Epithelial cell of esophagus (primary cell): ENCODE results near the gene CLDN8.
A peak's percentile ranks its signal among the peaks of the same experiment; 100 is the strongest.

Source experiments
- DNase-seq: peaks from one replicate; pipeline ENCODE4 v3.0.0; 2010; ENCODE audit warnings: low read depth
- H3K4me3 ChIP-seq: 2 replicates; pipeline ENCODE4 v1.5.1; 2011; ENCODE audit warnings: mild to moderate bottlenecking, low read length, control low read depth
- TF ChIP-seq, protein P1 (sequence below): IDR thresholded peaks from 2 replicates; pipeline ENCODE4 v1.5.1; 2011; ENCODE audit warnings: low read depth, mild to moderate bottlenecking, low read length, control low read depth, inconsistent platforms; ENCODE audit not compliant: insufficient read depth; ENCODE audit errors: missing control alignments

The CLDN8 gene

DNA sequence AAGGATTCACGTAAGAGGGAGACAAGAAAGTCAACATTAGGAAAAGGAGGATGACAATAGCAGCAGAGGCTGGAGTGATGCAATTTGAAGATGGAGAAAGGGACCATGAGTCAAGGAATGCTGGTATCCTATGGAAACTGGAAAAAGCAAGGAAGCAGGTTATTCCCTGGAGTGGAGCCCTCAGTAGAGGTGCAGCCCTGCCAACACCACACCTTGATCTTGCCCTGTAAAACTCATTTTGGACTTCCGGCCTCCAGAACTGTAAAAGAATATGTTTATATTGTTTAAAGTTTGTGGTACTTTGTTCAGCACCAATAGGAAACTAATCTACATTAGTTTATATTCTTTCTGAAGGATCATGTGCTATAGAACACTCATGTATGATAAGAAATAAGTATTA lies 29.7 kb downstream of the CLDN8 start:
- TF ChIP-seq, protein P1, sequence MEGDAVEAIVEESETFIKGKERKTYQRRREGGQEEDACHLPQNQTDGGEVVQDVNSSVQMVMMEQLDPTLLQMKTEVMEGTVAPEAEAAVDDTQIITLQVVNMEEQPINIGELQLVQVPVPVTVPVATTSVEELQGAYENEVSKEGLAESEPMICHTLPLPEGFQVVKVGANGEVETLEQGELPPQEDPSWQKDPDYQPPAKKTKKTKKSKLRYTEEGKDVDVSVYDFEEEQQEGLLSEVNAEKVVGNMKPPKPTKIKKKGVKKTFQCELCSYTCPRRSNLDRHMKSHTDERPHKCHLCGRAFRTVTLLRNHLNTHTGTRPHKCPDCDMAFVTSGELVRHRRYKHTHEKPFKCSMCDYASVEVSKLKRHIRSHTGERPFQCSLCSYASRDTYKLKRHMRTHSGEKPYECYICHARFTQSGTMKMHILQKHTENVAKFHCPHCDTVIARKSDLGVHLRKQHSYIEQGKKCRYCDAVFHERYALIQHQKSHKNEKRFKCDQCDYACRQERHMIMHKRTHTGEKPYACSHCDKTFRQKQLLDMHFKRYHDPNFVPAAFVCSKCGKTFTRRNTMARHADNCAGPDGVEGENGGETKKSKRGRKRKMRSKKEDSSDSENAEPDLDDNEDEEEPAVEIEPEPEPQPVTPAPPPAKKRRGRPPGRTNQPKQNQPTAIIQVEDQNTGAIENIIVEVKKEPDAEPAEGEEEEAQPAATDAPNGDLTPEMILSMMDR = no peak
- no peak overlapping the region for H3K4me3 ChIP-seq

DNA sequence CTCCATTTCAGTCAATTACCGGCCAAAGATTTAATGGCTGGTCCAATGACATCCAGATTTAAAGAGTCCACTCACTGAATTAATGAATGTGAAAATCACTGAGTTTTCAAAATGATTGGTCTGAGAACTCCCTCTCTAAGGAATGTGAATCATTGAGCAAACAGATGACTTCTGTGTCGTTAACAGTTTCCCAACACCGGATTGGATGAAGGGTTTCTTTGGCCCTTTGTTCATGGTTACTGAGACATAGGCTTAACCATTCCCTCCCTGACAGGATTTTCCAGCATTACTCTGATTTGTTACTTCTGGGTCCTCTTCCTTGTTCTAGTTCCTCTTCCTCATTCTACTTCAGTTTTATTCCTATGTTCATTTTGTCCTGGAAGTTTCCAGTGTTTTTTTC lies 47.8 kb downstream of the CLDN8 start:
- DNase-seq = peak; percentile 56
- H3K4me3 ChIP-seq = no peak overlapping the region
- TF ChIP-seq, protein P1 = no peak

More for the DNA sequence above, 29.7 kb downstream of the CLDN8 start:
- DNase-seq = no peak

DNA sequence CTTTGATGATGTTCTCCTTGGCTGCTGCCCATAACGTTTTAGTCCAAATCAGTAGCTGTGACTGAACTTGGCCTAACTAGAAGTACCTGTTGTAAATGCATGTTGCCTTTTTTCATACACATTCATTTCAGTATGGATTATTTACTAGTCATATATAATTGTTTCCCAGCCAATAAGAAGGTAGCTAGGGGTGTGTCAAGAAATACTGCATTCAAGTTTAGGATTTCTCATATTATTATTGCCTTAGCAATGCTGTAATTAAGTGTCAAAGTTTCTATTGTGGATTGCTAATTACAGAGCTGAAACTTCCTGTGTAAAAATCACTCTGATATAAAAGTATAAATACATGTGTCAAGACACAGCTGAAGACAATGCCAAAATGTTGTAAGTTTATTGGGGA lies 49.2 kb downstream of the CLDN8 start, which contains the start of gene CLDN17:
Gene CLDN17 (minus strand): TSS at position 101 of the 400 bp plus-strand sequence. CDS start 188 bp downstream, outside the sequence.
- DNase-seq = no peak
- TF ChIP-seq, protein P1 = no peak
- H3K4me3 ChIP-seq = no peak within 1 kb of the TSS

DNA sequence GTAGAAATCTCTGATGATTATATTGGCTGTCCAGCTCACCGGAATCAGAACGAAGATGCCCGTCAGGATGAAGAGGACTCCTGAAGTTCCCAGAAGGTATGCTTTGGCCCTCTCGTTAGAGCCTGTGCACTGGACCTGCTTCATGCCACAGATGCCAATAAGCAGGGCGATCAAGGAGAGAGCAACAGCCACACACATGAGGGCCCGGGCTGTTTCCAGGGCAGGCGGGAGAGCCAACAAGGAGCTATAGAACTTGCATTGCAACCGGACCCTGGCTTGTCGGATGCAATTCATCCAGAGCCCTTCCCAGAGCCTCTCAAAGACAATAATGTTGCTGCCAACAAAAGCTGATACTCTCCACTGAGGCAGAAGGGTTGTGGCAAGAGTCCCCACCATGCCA lies 49.7 kb downstream of the CLDN8 start:
- DNase-seq = no peak
- TF ChIP-seq, protein P1 = no peak
- no peak overlapping the region for H3K4me3 ChIP-seq

DNA sequence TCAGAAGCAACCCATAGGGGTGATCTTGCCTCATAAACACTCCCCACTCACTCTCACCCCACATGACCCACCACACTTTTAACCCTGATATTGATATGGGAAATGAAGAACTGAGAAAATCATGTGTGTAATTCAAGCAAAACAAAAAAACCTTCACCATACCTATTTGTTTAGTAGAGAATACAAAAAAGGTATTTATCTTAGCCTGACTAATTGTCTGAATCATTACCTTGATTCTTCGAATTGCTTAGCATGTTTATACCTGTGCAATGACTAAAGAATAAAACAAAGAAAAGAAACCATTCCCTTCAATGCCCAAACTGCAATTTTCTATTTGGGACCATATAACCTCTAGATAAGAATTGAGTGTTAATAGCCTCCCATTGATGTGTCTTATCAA lies 51.1 kb downstream of the CLDN8 start:
- peak; percentile 81 for DNase-seq
- TF ChIP-seq, protein P1 = peak; percentile 3
- H3K4me3 ChIP-seq = no peak overlapping the region
